ENCODE data around the gene FCN1. TPM values are rescaled to one million over a fixed set of nuclear protein-coding genes. Genes with fewer than 3 reads are reported as not detected.

The FCN1 gene
- total and polyA plus RNA-seq, 2 of the 8 experiments (the other 6 are each of a cell fraction or from before 2014, with no cell fraction given): not detected

- no peaks in the 10 kb centered on the region for H3K9me3 ChIP-seq (ENCODE audit: insufficient read depth in 2 of 2, low read depth in 1 of 2, low read length in 1 of 2)
- H3K14ac ChIP-seq (ENCODE audit: insufficient read length): no peak overlapping the region
- peaks cover 0 to 2% of the 10 kb centered on the region in 2 experiments for H4K20me1 ChIP-seq (replicated peaks in 1 of 2; ENCODE audit: control insufficient read depth in 1 of 2, insufficient read depth in 2 of 2, low read length in 2 of 2)
- H4K91ac ChIP-seq (replicated peaks; ENCODE audit: insufficient read length, low read length): no peak overlapping the region
- 0 out of 2 replicates have a peak overlapping the region, but pooled peaks have one; percentile 61 for H2BK20ac ChIP-seq (ENCODE audit: low read length)
- CTCF ChIA-PET (ENCODE audit: partially characterized antibody): interaction anchor here (0.8 to 1.7 kb wide), 10 partner anchors 11 to 183 kb away, joined by 3 to 6 read pairs (median 3); no protein-coding TSS in a partner anchor
- no peak overlapping the region for H3K4ac ChIP-seq (replicated peaks; ENCODE audit: insufficient read length, low read depth, low read length)
- H3K4me2 ChIP-seq (ENCODE audit: insufficient read depth in 1 of 2, low read depth in 2 of 2, low read length in 2 of 2): no peak overlapping the region
- H3K18ac ChIP-seq (ENCODE audit: extremely low read depth, low read length): no peak overlapping the region
- 87% methylated on average over 21 of the region's 21 CpGs; no CpG with 5 or more reads in 1 of the 2 experiments for WGBS, 2 experiments (ENCODE audit: extremely low coverage in 1 of 2, insufficient coverage in 1 of 2, insufficient read length in 1 of 2, insufficient replicate concordance in 2 of 2, low coverage in 1 of 2, low lambda C conversion rate in 2 of 2, missing lambda C conversion rate in 1 of 2)
- H4K5ac ChIP-seq (ENCODE audit: insufficient read length, low read depth, low read length): no peak overlapping the region
- no peak overlapping the region for H3K23ac ChIP-seq (ENCODE audit: insufficient read length)
- no peak overlapping the region; the same call in 1 of the 2 replicates for H4K8ac ChIP-seq (ENCODE audit: extremely low read depth, insufficient read depth, low read length)
- H3K79me2 ChIP-seq (ENCODE audit: control insufficient read depth in 1 of 2, insufficient read depth in 2 of 2, low read length in 2 of 2): no peaks in the 10 kb centered on the region
- H2AFZ ChIP-seq (ENCODE audit: low read length): no peak overlapping the region
- peaks cover 6% of the 10 kb centered on the region; the same call in 1 of the 2 replicates for H3K23me2 ChIP-seq (ENCODE audit: low read depth, low read length)
- H3K4me1 ChIP-seq (replicated peaks in 1 of 4; ENCODE audit: control insufficient read depth in 3 of 4, insufficient read depth in 4 of 4, low read length in 3 of 4): peaks cover 0 to 3% (median 0%) of the 10 kb centered on the region in 4 experiments; a peak in 1 of 7 replicates
- no peaks in the 10 kb centered on the region for H3K27me3 ChIP-seq (replicated peaks in 1 of 4; ENCODE audit: control insufficient read depth in 3 of 4, extremely low read depth in 1 of 4, insufficient read depth in 3 of 4, low read length in 3 of 4)
- FAIRE-seq (no peak), DNase-seq (ENCODE audit: low read depth in 1 of 2, low spot score in 2 of 2) (no peak)
- H3K27ac ChIP-seq (ENCODE audit: low read depth, low read length): no peak overlapping the region
- H3K36me3 ChIP-seq (ENCODE audit: control insufficient read depth in 2 of 4, insufficient read depth in 4 of 4, low read length in 3 of 4): no peaks in the 10 kb centered on the region
- POLR2A ChIA-PET (ENCODE audit: partially characterized antibody): no interaction called here
- H2AK5ac ChIP-seq (ENCODE audit: low read depth, low read length): 0 out of 2 replicates have a peak overlapping the region, but pooled peaks have one; percentile 40
- no peak overlapping the region for H3K4me3 ChIP-seq (ENCODE audit: extremely low read depth in 1 of 4, insufficient read depth in 2 of 4, low read depth in 3 of 4, low read length in 4 of 4)
- H3K56ac ChIP-seq (replicated peaks; ENCODE audit: insufficient read length, low read depth, low read length): no peak overlapping the region
- H2BK120ac ChIP-seq (replicated peaks; ENCODE audit: low read depth, low read length): no peak overlapping the region
- H2BK12ac ChIP-seq (ENCODE audit: low read depth, low read length): 0 out of 2 replicates have a peak overlapping the region, but pooled peaks have one; percentile 63
- H3K9ac ChIP-seq (replicated peaks in 1 of 4; ENCODE audit: extremely low read depth in 1 of 4, low read depth in 3 of 4, low read length in 3 of 4): no peak overlapping the region
- no peaks in the 10 kb centered on the region for H3K79me1 ChIP-seq (ENCODE audit: low read depth, low read length)
- H2BK5ac ChIP-seq (ENCODE audit: low read depth, low read length): no peak overlapping the region
- H2BK15ac ChIP-seq (ENCODE audit: low read length): 0 out of 2 replicates have a peak overlapping the region, but pooled peaks have one; percentile 21
- no peak for TF ChIP-seq SAP30 (IDR thresholded peaks at IDR 0.05; ENCODE audit: insufficient read depth, insufficient replicate concordance, low read length)
- TF ChIP-seq ASH2L (IDR thresholded peaks at IDR 0.05; ENCODE audit: low read length): no peak
- TF ChIP-seq NANOG (IDR thresholded peaks at IDR 0.05; ENCODE audit: insufficient read depth, low read depth, low read length, poor library complexity, severe bottlenecking): no peak
- no peak for TF ChIP-seq CTBP2 (IDR thresholded peaks at IDR 0.05; ENCODE audit: borderline replicate concordance, insufficient read depth, insufficient read length, low read length)
- TF ChIP-seq RXRA (IDR thresholded peaks at IDR 0.05; ENCODE audit: insufficient read depth, low read depth, low read length): no peak
- TF ChIP-seq ZNF274 (IDR thresholded peaks at IDR 0.05; ENCODE audit: borderline replicate concordance, extremely low read depth, low read length): no peak
- no peak for TF ChIP-seq GABPA (IDR thresholded peaks at IDR 0.05; ENCODE audit: borderline replicate concordance, insufficient read depth, low read length)
- TF ChIP-seq USF2 (IDR thresholded peaks at IDR 0.05; ENCODE audit: low read length): no peak
- no peak for TF ChIP-seq TAF7 (optimal IDR thresholded peaks at IDR 0.05; ENCODE audit: borderline replicate concordance, low read depth, low read length)
- TF ChIP-seq CHD1 (IDR thresholded peaks at IDR 0.05; ENCODE audit: low read depth, low read length): no peak
These were observed 43.8 kb upstream of the FCN1 start for GRCh38 chr9:134961331-134962064.

All from H1 (cell line).